Measurements from ENCODE around the gene OSTF1.

Gene OSTF1

DNA sequence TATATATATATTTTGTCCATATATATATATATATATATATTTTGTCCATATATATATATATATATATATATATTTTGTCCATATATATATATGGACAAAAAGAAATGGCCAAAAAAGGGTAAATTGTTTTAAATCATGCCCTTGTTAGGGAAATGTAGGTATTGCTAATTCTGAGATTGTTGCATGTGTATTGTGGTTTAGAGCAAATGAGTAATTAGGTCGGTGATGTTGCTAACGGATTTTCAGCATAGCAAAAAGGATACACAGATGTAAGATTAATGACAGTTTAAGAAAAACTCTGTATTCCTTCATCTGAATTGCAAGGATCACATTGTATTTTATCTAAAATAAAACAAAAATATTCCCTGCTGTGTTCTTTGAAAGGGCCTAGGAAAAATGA is 40.2 kb downstream of the OSTF1 start:
- Mint-ChIP-seq H3K27me3 (no peaks in the 10 kb centered on the region), H3K4me3 (no peak overlapping the region), H3K27ac (no peak overlapping the region), H3K9me3 (no peaks in the 10 kb centered on the region), H3K36me3 (peaks cover 55% of the 10 kb centered on the region), H3K4me1 (peaks cover 11% of the 10 kb centered on the region)
- ATAC-seq = no peak

DNA sequence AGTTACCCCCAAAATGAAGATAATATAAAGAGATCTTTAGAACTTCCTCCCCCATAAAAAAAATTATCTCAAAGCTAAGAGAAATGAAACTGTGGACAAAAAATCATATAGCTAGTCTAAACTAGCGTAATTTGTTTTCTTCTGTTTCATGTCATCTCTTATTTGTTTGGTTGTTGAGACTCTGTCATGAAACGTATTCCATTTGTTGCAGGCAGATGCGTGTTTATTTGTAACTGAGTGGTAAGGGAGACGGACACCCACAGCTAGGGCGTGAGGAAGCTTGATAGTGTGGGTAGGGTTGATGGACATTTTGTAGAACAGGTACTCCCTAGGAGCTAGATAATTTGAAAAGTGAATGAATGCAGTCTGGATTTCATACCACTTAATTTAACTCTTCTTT is 41.9 kb downstream of the OSTF1 start:
- Mint-ChIP-seq H3K4me1 (no peaks in the 10 kb centered on the region), H3K9me3 (no peaks in the 10 kb centered on the region), H3K36me3 (peaks cover 60% of the 10 kb centered on the region), H3K27me3 (no peaks in the 10 kb centered on the region), H3K27ac (no peak overlapping the region), H3K4me3 (no peak overlapping the region)
- no peak for ATAC-seq

GRCh38 chr9:75130621-75131230 is 42.4 kb downstream of the OSTF1 start:
- Mint-ChIP-seq H3K4me3 (no peak overlapping the region), H3K27me3 (no peaks in the 10 kb centered on the region), H3K27ac (no peak overlapping the region), H3K9me3 (no peaks in the 10 kb centered on the region), H3K36me3 (peaks cover 66% of the 10 kb centered on the region), H3K4me1 (no peaks in the 10 kb centered on the region)
- no peak for ATAC-seq

- no peak overlapping the region for H3K27ac Mint-ChIP-seq
- H3K27me3 Mint-ChIP-seq = no peaks in the 10 kb centered on the region
- ATAC-seq = no peak
- H3K4me3 Mint-ChIP-seq = no peak overlapping the region
- H3K4me1 Mint-ChIP-seq = no peaks in the 10 kb centered on the region
- peaks cover 75% of the 10 kb centered on the region for H3K36me3 Mint-ChIP-seq
- no peaks in the 10 kb centered on the region for H3K9me3 Mint-ChIP-seq
Measured at GRCh38 chr9:75131700-75132099, 43.4 kb downstream of the OSTF1 start.

GRCh38 chr9:75132244-75132643 is 43.9 kb downstream of the OSTF1 start:
- Mint-ChIP-seq H3K4me1 (no peaks in the 10 kb centered on the region), H3K27ac (no peak overlapping the region)

DNA sequence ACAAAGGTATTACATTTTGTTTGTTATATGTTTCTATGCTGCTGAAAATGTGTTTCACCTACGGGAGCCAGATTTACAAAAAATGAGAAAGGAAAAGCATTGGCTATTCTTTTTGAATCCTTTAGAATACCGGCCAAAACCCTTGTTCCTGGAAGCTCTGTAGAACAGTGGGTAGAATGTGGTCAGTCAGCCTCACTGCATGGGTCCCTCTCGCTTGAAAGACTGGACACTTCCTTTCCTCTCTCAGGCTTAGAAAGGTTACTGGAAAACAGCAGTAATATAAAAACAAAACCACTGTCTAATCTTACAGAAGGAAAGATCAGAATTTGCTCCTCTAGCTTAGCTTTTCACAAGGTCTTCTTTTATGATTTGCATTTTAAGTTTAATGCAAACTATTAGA is 45.1 kb downstream of the OSTF1 start:
- Mint-ChIP-seq H3K9me3 (no peaks in the 10 kb centered on the region), H3K27me3 (no peaks in the 10 kb centered on the region), H3K4me3 (no peak overlapping the region), H3K36me3 (peaks cover 88% of the 10 kb centered on the region), H3K4me1 (no peaks in the 10 kb centered on the region), H3K27ac (no peak overlapping the region)
- no peak for ATAC-seq

More at GRCh38 chr9:75132244-75132643, 43.9 kb downstream of the OSTF1 start:
- H3K4me3 Mint-ChIP-seq = no peak overlapping the region
- no peaks in the 10 kb centered on the region for H3K9me3 Mint-ChIP-seq
- peaks cover 80% of the 10 kb centered on the region for H3K36me3 Mint-ChIP-seq
- no peaks in the 10 kb centered on the region for H3K27me3 Mint-ChIP-seq
- ATAC-seq = no peak

DNA sequence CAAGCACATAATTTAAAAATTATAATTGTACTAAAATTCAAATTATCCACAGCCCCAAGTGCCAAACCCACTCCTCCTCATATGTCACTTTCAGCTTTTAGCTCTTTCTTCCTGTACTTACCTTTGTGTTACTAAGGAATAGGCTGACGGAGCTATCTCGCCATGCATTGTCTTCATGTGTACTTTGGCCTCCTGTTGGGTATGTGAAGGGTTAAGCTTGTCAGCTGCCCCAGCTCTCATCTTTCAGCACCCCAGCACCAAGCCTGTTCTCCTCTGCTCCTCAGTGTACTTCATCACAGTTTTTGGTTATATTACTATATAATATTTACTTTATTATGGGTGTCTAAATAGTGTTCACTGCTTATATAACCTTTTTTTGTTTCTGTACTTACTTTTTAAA is 46.2 kb downstream of the OSTF1 start:
- H3K36me3 Mint-ChIP-seq = peaks cover 86% of the 10 kb centered on the region
- H3K4me3 Mint-ChIP-seq = no peak overlapping the region
- no peaks in the 10 kb centered on the region for H3K9me3 Mint-ChIP-seq
- no peaks in the 10 kb centered on the region for H3K27me3 Mint-ChIP-seq
- no peak overlapping the region for H3K27ac Mint-ChIP-seq
- no peaks in the 10 kb centered on the region for H3K4me1 Mint-ChIP-seq
- no peak for ATAC-seq

DNA sequence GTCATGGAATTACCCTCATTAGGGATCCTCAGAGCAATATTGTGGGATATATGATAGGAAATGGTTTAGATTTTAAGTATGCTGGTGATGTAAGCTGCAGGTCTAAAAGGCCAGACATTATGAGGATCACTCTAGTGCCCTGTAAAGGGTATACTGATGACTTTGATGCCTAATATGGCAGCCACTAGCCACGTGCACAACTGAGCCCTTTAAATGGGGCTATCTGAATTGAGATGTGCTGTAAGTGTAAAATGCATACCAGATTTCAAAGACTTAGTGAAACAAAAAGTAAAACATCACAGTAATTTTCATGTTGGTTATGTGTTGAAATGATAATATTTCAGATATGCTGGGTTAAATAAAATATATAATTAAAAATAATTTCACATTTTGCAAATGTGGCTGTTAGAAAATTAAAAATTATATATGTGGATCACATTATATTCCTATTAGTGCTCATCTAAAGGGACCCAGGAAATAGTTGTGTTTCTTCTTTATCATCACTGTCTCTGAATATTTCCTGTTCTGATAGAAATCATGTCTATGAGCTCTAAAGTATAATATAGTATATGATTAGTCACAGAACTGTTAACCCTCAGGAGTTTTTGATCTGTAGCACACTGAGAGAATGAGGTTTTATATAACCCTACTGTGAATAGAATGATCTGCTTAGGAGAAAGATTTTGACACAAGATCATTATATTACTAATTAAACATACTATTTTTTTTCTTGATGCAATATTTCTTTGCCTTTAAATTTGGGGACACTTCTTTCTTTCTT is 50.1 kb downstream of the OSTF1 start:
- ATAC-seq = no peak
- H3K36me3 Mint-ChIP-seq = peaks cover 91% of the 10 kb centered on the region
- no peak overlapping the region for H3K4me3 Mint-ChIP-seq
- peaks cover 13% of the 10 kb centered on the region for H3K4me1 Mint-ChIP-seq
- H3K9me3 Mint-ChIP-seq = peaks cover 3% of the 10 kb centered on the region
- H3K27me3 Mint-ChIP-seq = no peaks in the 10 kb centered on the region
- no peak overlapping the region for H3K27ac Mint-ChIP-seq

- H3K4me3 Mint-ChIP-seq = no peak overlapping the region
- no peak for ATAC-seq
- peaks cover 17% of the 10 kb centered on the region for H3K4me1 Mint-ChIP-seq
- no peak overlapping the region for H3K27ac Mint-ChIP-seq
- peaks cover 5% of the 10 kb centered on the region for H3K9me3 Mint-ChIP-seq
- no peaks in the 10 kb centered on the region for H3K27me3 Mint-ChIP-seq
- peaks cover 91% of the 10 kb centered on the region for H3K36me3 Mint-ChIP-seq
Measured at GRCh38 chr9:75139201-75139600, 50.9 kb downstream of the OSTF1 start.

- Mint-ChIP-seq H3K4me3 (no peak overlapping the region), H3K9me3 (peaks cover 10% of the 10 kb centered on the region), H3K4me1 (peaks cover 17% of the 10 kb centered on the region), H3K27ac (no peak overlapping the region), H3K27me3 (no peaks in the 10 kb centered on the region), H3K36me3 (peaks cover 91% of the 10 kb centered on the region)
- no peak for ATAC-seq
Measured at GRCh38 chr9:75140261-75140660, 51.9 kb downstream of the OSTF1 start.

DNA sequence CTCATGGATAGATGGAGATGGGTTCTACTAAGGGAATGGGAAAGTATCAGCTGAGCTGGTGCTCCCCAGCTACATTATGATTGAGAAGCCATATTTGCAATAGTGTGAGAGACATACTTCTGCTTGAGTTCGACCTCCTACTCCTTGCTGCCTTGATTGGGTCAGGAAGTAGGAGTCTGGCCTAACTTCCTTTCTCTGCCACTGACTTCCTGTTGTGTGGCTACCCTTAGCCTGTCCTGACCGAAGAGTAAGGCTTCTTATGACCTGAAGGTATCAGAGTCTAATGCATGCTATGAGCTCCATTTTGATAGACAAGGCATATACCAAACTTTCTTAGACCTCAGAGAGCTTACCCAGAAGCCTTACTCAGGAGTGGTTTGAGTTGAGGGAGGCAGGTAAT is 53.9 kb downstream of the OSTF1 start:
- Mint-ChIP-seq H3K27me3 (no peaks in the 10 kb centered on the region), H3K36me3 (peaks cover 82% of the 10 kb centered on the region), H3K4me1 (peaks cover 17% of the 10 kb centered on the region), H3K27ac (no peak overlapping the region), H3K9me3 (peaks cover 10% of the 10 kb centered on the region), H3K4me3 (no peak overlapping the region)
- ATAC-seq = no peak

DNA sequence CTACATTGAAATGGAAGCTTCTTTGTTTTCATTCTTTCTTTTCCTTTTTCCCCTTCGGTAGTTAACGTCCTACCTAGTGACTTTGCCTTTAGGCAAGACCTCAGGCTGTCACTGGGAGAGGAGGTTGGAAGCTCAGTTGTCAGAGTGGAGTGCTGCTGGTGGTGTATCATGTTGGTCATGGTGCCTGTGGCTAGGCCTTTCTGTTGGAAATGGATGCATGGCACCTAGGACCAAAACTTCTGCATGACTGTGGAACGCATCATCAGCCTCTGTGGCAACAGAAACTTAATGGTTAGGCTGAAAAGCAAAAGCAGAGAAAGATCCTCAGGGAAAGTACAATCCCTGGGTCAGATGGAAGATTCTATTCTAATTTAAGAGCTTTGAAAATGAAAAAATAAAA is 57.9 kb downstream of the OSTF1 start:
- Mint-ChIP-seq H3K4me1 (peaks cover 22% of the 10 kb centered on the region), H3K27ac (no peak overlapping the region), H3K4me3 (no peak overlapping the region), H3K9me3 (peaks cover 10% of the 10 kb centered on the region), H3K36me3 (peaks cover 57% of the 10 kb centered on the region), H3K27me3 (no peaks in the 10 kb centered on the region)
- no peak for ATAC-seq

- Mint-ChIP-seq H3K4me3 (no peak overlapping the region), H3K27ac (no peak overlapping the region), H3K36me3 (peaks cover 46% of the 10 kb centered on the region), H3K27me3 (no peaks in the 10 kb centered on the region), H3K9me3 (peaks cover 10% of the 10 kb centered on the region), H3K4me1 (peaks cover 15% of the 10 kb centered on the region)
- no peak for ATAC-seq
Measured at GRCh38 chr9:75147638-75148037, 59.3 kb downstream of the OSTF1 start.

DNA sequence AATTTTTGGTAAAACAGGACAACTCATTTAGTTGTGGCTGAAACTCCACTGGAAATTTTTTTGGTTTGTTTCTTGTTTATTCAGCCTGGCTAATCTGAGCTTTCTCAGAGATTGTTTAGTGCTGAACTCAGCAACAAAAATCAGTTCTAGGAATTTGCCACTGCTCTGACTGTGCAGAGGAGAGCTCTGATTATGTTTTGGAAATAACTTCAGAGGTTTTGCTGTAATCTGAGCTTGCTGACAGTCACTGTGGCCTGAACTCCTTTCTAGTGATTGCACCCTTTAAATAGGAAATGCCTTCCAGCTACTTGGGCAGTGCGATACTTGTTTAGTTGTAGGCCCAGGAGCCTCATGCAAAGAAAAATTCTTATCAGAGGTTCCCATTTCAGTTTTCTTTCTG is 60.2 kb downstream of the OSTF1 start:
- Mint-ChIP-seq H3K4me3 (no peak overlapping the region), H3K36me3 (peaks cover 38% of the 10 kb centered on the region), H3K4me1 (peaks cover 12% of the 10 kb centered on the region), H3K9me3 (peaks cover 6% of the 10 kb centered on the region), H3K27ac (no peak overlapping the region), H3K27me3 (no peaks in the 10 kb centered on the region)
- ATAC-seq = no peak

DNA sequence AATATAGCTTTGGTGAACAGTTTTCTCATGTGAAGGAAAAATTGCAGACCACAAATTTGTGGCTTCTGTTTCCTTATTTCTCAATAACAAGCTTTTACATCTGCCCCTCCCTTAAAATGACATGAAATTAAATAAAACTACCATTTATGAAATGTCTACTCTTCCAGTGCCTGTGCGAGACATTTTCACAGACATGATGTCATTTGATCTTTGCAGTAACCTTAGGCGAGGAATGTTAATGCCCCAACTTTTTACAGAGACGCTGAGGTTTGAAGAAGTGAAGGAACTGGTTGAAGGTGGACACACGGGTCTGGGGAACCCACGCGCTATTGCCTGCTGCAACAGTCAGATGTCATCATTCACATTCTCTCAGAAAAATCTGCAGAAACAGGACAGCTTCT is 61.5 kb downstream of the OSTF1 start:
- Mint-ChIP-seq H3K27ac (no peak overlapping the region), H3K36me3 (peaks cover 25% of the 10 kb centered on the region), H3K4me1 (peaks cover 10% of the 10 kb centered on the region), H3K4me3 (no peak overlapping the region), H3K27me3 (no peaks in the 10 kb centered on the region), H3K9me3 (peaks cover 4% of the 10 kb centered on the region)
- no peak for ATAC-seq

DNA sequence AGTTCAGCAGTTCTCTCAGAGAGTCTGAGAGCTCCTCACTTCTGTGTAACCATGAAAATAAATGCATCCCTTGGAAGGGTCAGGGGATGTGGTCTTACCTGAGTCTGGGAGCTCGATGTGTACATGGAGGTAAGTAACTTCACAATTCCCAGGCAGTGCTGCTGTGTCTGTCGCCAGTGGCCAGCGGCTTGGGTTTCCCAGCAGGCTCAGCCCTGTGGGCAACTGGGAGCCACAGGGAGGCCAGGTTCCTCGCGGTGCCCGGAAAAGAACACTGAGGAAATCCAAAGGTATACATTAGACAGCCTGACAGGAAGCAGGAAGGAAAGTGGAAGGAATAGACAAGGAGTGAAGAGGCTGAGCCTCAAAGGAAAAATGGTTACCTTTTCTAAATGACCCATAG is 62.2 kb downstream of the OSTF1 start:
- ATAC-seq = no peak
- Mint-ChIP-seq H3K9me3 (no peaks in the 10 kb centered on the region), H3K27ac (no peak overlapping the region), H3K4me3 (no peak overlapping the region), H3K36me3 (peaks cover 21% of the 10 kb centered on the region), H3K4me1 (peaks cover 10% of the 10 kb centered on the region), H3K27me3 (no peaks in the 10 kb centered on the region)

Data from stimulated activated memory B cell treated with anti-CD40 and anti-IgM and Interleukin-4, amounts not matched to agents 10 μg/mL and 1 μg/mL and 100 μg/mL, for 72 hours (primary cell).